ENCODE data around the gene USO1.

DNA sequence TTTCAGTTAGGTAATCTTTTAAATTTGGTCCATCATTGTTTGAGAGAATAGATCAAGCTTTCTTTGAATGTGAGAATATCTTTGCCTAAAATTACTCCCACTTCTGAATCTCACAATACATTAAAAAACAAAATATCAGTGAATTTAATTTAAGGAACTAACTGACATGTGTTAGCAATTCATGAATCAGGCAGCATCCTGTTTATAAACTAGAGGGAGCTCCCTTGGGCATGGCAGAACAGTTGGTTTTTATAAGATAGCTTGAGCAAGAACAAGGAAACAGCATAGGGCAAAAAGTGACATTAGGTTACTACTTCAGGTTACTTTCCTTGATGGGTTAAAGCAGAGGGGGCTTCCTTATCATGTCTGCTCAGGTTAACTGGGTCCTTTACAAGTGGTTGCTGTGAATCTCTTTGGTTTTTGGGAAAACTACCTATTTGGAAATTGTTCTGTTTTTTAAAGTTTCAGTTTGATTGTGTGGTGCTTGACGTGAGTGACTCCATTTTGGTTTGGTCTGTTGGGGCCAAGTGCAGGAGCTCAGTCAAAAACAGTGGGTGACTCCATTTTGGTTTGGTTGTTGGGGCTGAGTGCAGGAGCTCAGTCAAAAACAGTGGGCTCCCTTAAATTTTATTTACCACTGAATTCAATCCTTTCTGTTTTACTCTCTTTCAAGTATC is 109.9 kb downstream of the USO1 start:
- no peak for TF ChIP-seq POLR2A (IDR thresholded peaks at IDR 0.05)
- TF ChIP-seq, protein P1, sequence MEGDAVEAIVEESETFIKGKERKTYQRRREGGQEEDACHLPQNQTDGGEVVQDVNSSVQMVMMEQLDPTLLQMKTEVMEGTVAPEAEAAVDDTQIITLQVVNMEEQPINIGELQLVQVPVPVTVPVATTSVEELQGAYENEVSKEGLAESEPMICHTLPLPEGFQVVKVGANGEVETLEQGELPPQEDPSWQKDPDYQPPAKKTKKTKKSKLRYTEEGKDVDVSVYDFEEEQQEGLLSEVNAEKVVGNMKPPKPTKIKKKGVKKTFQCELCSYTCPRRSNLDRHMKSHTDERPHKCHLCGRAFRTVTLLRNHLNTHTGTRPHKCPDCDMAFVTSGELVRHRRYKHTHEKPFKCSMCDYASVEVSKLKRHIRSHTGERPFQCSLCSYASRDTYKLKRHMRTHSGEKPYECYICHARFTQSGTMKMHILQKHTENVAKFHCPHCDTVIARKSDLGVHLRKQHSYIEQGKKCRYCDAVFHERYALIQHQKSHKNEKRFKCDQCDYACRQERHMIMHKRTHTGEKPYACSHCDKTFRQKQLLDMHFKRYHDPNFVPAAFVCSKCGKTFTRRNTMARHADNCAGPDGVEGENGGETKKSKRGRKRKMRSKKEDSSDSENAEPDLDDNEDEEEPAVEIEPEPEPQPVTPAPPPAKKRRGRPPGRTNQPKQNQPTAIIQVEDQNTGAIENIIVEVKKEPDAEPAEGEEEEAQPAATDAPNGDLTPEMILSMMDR (IDR thresholded peaks at IDR 0.05): no peak

All from testis (tissue), 2 donors.